DOHH2 (cell line): Measurements from ENCODE around the gene NBEA.

Experiments
- H3F3A ChIP-seq: fragments of 200-600 bp; sonication (generic), shearing (Covaris generic); 2 replicates; pipeline ENCODE4 v1.6.0; 2016; ENCODE audit warnings: antibody characterized with exemption, mild to moderate bottlenecking; ENCODE audit not compliant: control insufficient read depth, insufficient read depth
- H3K27ac ChIP-seq: fragments of 200-600 bp; sonication (generic); 2 replicates; pipeline ENCODE4 v1.5.1; 2014; ENCODE audit warnings: low read depth, mild to moderate bottlenecking, low read length, moderate library complexity
- H3K27me3 ChIP-seq: fragments of 200-600 bp; sonication (generic); 2 replicates; pipeline ENCODE4 v1.6.1; 2014; ENCODE audit warnings: mild to moderate bottlenecking, low read length, mixed read lengths; ENCODE audit not compliant: control insufficient read depth
- H3K36me3 ChIP-seq: fragments of 200-600 bp; sonication (generic); 2 replicates; pipeline ENCODE4 v1.6.1; 2014; ENCODE audit warnings: mild to moderate bottlenecking, low read length, moderate library complexity, mixed read lengths; ENCODE audit not compliant: control insufficient read depth
- H3K4me1 ChIP-seq: fragments of 200-600 bp; sonication (generic); 2 replicates; pipeline ENCODE4 v1.6.1; 2014; ENCODE audit warnings: mild to moderate bottlenecking, low read length, mixed read lengths; ENCODE audit not compliant: control insufficient read depth
- H3K4me2 ChIP-seq: fragments of 200-600 bp; sonication (generic); 2 replicates; pipeline ENCODE4 v1.6.0; 2014; ENCODE audit warnings: mild to moderate bottlenecking, low read length, moderate library complexity
- H3K4me3 ChIP-seq: fragments of 200-600 bp; sonication (generic); 2 replicates; pipeline ENCODE4 v1.5.1; 2014; ENCODE audit warnings: mild to moderate bottlenecking, low read length, mixed read lengths
- H3K79me2 ChIP-seq: fragments of 200-600 bp; sonication (generic); 2 replicates; pipeline ENCODE4 v1.6.1; 2014; ENCODE audit warnings: mild to moderate bottlenecking, low read length, mixed read lengths; ENCODE audit not compliant: control insufficient read depth
- H3K9me2 ChIP-seq: fragments of 200-600 bp; sonication (generic); replicated peaks from 2 replicates; pipeline ENCODE4 v1.6.1; 2014; ENCODE audit warnings: mild to moderate bottlenecking, low read length, mixed read lengths; ENCODE audit not compliant: control insufficient read depth
- H3K9me3 ChIP-seq: fragments of 200-600 bp; sonication (generic); 2 replicates; pipeline ENCODE4 v1.6.1; 2014; ENCODE audit warnings: antibody characterized with exemption, low read length, mixed read lengths; ENCODE audit not compliant: control insufficient read depth, insufficient read depth
- H4K20me1 ChIP-seq: fragments of 200-600 bp; sonication (generic); 2 replicates; pipeline ENCODE4 v1.6.0; 2014; ENCODE audit warnings: low read depth, mild to moderate bottlenecking, antibody characterized with exemption, low read length, moderate library complexity; ENCODE audit not compliant: control insufficient read depth, insufficient read depth
- EZH2phosphoT487 ChIP-seq: fragments of 200-600 bp; sonication (generic); IDR thresholded peaks from 2 replicates; pipeline ENCODE4 v1.6.1; 2017; ENCODE audit warnings: borderline replicate concordance, mild to moderate bottlenecking, antibody characterized with exemption, low read length, moderate library complexity, mixed read lengths
- TF ChIP-seq, protein P1 (sequence below): fragments of 200-600 bp; sonication (generic); IDR thresholded peaks from one replicate; pipeline ENCODE4 v1.5.1; 2014; ENCODE audit warnings: antibody characterized with exemption, mild to moderate bottlenecking, low read depth, low read length; ENCODE audit not compliant: poor library complexity, severe bottlenecking

NBEA gene

DNA sequence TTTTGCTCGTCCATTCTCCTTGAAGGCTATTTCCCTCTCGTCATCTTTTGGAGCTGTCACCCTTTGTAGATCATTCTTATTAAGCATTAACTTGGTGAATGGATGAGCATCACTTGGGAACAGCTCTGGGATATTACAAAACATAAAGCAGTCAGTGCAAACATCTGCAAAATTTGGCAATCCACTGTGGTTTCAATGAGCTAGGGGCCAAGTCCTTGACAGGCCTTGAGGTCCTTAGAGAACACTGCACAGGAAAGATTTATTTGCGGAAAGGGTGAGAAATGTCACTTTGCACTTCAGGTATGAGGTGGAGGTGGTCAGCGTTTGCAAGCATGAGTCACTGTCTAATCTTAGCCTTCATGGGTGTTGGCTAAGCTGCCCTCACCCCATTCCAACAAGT, 774.1 kb downstream of the NBEA start:
- TF ChIP-seq, protein P1, sequence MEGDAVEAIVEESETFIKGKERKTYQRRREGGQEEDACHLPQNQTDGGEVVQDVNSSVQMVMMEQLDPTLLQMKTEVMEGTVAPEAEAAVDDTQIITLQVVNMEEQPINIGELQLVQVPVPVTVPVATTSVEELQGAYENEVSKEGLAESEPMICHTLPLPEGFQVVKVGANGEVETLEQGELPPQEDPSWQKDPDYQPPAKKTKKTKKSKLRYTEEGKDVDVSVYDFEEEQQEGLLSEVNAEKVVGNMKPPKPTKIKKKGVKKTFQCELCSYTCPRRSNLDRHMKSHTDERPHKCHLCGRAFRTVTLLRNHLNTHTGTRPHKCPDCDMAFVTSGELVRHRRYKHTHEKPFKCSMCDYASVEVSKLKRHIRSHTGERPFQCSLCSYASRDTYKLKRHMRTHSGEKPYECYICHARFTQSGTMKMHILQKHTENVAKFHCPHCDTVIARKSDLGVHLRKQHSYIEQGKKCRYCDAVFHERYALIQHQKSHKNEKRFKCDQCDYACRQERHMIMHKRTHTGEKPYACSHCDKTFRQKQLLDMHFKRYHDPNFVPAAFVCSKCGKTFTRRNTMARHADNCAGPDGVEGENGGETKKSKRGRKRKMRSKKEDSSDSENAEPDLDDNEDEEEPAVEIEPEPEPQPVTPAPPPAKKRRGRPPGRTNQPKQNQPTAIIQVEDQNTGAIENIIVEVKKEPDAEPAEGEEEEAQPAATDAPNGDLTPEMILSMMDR: no peak
- no peak for TF ChIP-seq EZH2phosphoT487
- Histone ChIP-seq H4K20me1 (no peaks in the 10 kb centered on the region), H3F3A (no peaks in the 10 kb centered on the region), H3K4me1 (peaks cover 4% of the 10 kb centered on the region; the same call in 1 of the 2 replicates), H3K4me3 (no peak overlapping the region), H3K36me3 (no peaks in the 10 kb centered on the region), H3K4me2 (no peak overlapping the region), H3K27me3 (no peaks in the 10 kb centered on the region), H3K27ac (no peak overlapping the region), H3K79me2 (no peaks in the 10 kb centered on the region), H3K9me3 (no peaks in the 10 kb centered on the region), H3K9me2 (no peaks in the 10 kb centered on the region)

DNA sequence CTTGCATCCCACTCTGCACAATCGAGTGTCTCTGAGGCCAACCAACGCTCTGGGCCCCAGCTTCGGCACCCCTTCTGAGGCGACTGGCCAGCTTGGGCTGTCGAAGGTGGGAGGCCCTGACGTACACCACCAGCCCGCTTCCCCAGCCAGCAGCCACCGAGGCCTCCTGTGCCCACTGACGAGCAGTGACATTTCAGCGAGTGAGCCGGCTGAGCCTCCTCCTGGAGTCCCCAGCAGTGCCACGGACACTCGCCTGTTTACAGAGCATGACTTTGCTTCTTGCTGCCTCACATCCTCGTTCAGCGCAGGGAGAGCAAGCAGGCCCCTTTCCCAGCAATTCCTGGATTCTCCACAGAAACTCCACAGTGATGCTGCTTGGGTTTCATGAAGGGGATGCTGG, 774.7 kb downstream of the NBEA start:
- no peak for TF ChIP-seq EZH2phosphoT487
- TF ChIP-seq, protein P1: no peak
- Histone ChIP-seq H3K9me3 (no peaks in the 10 kb centered on the region), H3K27me3 (no peaks in the 10 kb centered on the region), H3F3A (no peaks in the 10 kb centered on the region), H3K4me3 (no peak overlapping the region), H3K4me2 (no peak overlapping the region), H3K4me1 (peaks cover 4% of the 10 kb centered on the region; the same call in 1 of the 2 replicates), H3K36me3 (no peaks in the 10 kb centered on the region), H3K9me2 (no peaks in the 10 kb centered on the region), H3K79me2 (no peaks in the 10 kb centered on the region), H3K27ac (no peak overlapping the region), H4K20me1 (no peaks in the 10 kb centered on the region)

DNA sequence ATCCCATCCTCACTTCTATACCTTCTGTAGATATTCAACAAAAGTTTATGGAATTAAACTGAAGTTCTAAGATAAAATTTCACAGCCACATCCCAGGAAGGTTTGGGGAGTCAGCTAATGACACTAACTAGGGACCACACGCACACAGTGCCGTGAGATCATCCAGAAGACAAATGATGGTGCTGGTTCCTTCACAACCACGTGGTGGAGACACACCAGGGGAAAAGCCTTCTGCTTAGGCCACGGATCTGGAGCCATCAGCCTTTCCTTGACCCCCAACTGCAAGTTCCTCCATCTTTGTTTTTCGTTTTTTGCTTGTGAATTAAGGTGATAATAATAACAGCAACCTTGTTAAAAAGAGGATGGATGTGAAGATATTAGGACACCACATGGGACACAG, 776.0 kb downstream of the NBEA start:
- no peak overlapping the region for H3K27ac ChIP-seq
- H3K4me3 ChIP-seq: no peak overlapping the region
- H3K36me3 ChIP-seq: no peaks in the 10 kb centered on the region
- no peaks in the 10 kb centered on the region for H3K9me2 ChIP-seq
- H3K4me1 ChIP-seq: peaks cover 4% of the 10 kb centered on the region; the same call in 1 of the 2 replicates
- no peaks in the 10 kb centered on the region for H3K27me3 ChIP-seq
- H3K4me2 ChIP-seq: no peak overlapping the region
- no peaks in the 10 kb centered on the region for H3K79me2 ChIP-seq
- H4K20me1 ChIP-seq: no peaks in the 10 kb centered on the region
- TF ChIP-seq EZH2phosphoT487: no peak
- TF ChIP-seq, protein P1: no peak
- no peaks in the 10 kb centered on the region for H3K9me3 ChIP-seq
- no peaks in the 10 kb centered on the region for H3F3A ChIP-seq

DNA sequence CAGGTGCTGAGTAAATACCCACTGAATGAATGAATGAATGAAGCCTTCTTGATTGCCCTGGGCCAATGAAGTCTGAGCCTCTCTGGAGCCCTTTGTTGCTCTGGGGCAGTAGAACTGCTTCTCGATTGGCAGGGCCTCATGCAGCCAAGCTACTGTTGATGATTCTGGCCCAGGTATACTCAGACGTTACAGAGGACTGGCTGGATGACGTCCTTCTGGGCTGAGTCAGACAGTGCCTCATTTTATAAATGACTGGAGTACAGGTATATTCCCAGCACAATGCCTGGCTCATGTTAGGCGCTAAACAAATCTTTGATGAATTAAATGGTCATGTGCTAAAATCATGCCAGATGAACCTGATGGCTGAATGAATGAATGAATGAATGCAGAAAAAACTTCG, 778.2 kb downstream of the NBEA start:
- H3K4me2 ChIP-seq: 0 out of 2 replicates have a peak overlapping the region, but pooled peaks have one; percentile 52
- no peak for TF ChIP-seq EZH2phosphoT487
- TF ChIP-seq, protein P1: no peak

More for the DNA sequence above, 778.2 kb downstream of the NBEA start:
- Histone ChIP-seq H3K9me3 (no peaks in the 10 kb centered on the region), H3K27ac (no peak overlapping the region), H3K36me3 (no peaks in the 10 kb centered on the region), H3K4me3 (no peak overlapping the region), H3F3A (no peaks in the 10 kb centered on the region), H3K9me2 (no peaks in the 10 kb centered on the region), H3K27me3 (0 out of 2 replicates have a peak, but pooled peaks cover 4% of the 10 kb centered on the region), H3K4me1 (peaks cover 4% of the 10 kb centered on the region; the same call in 1 of the 2 replicates), H3K79me2 (no peaks in the 10 kb centered on the region), H4K20me1 (no peaks in the 10 kb centered on the region)
